GM18907 (cell line): ENCODE data around the gene RTEL1.
A peak's percentile ranks its signal among the peaks of the same experiment; 100 is the strongest.
"Not testable (repeated sequence)": the region's sequence is repeated elsewhere in the genome, so short reads cannot be mapped to it uniquely, and the experiment has no call there.

Source experiments
- ATAC-seq: cut with Tn5 transposase; IDR thresholded peaks from one replicate; pipeline ENCODE4 v1.9.1; 2021; ENCODE audit warnings: mild to moderate bottlenecking, moderate library complexity; ENCODE audit not compliant: unreplicated experiment

RTEL1 gene

GRCh38 chr20:63650486-63650885 is 7.6 kb upstream of the RTEL1 start:
- not testable (repeated sequence) for ATAC-seq

GRCh38 chr20:63651942-63652191 is 6.2 kb upstream of the RTEL1 start:
- no peak for ATAC-seq

GRCh38 chr20:63652192-63652980 is 5.7 kb upstream of the RTEL1 start:
- no peak for ATAC-seq

- ATAC-seq = no peak
Observed at GRCh38 chr20:63653041-63653973, 4.8 kb upstream of the RTEL1 start, which contains the start of gene STMN3. Gene STMN3, minus strand, starts transcription at chr20:63653424. Its CDS starts 79 bp downstream, at chr20:63653345.

- no peak for ATAC-seq
Observed at GRCh38 chr20:63653974-63654668, 4.0 kb upstream of the RTEL1 start.

GRCh38 chr20:63655249-63655648 is 2.9 kb upstream of the RTEL1 start:
- ATAC-seq = no peak

GRCh38 chr20:63656451-63656850 is 1.7 kb upstream of the RTEL1 start:
- no peak for ATAC-seq

GRCh38 chr20:63657260-63657936 is 714 bp upstream of the RTEL1 start:
- peak; percentile 2 for ATAC-seq

GRCh38 chr20:63658749-63659187 is 656 bp downstream of the RTEL1 start:
- peak; percentile 26 for ATAC-seq

GRCh38 chr20:63659370-63659769 is 1.3 kb downstream of the RTEL1 start:
- ATAC-seq = no peak

GRCh38 chr20:63660174-63660573 is 2.1 kb downstream of the RTEL1 start:
- ATAC-seq = not testable (repeated sequence)

- ATAC-seq = no peak
Observed at GRCh38 chr20:63660622-63661021, 2.5 kb downstream of the RTEL1 start.

GRCh38 chr20:63661108-63661507 is 3.0 kb downstream of the RTEL1 start:
- no peak for ATAC-seq

- ATAC-seq = no peak
Observed at GRCh38 chr20:63661959-63662812, 4.1 kb downstream of the RTEL1 start.

- no peak for ATAC-seq
Observed at GRCh38 chr20:63662813-63663189, 4.7 kb downstream of the RTEL1 start.

GRCh38 chr20:63663332-63664066 is 5.4 kb downstream of the RTEL1 start:
- ATAC-seq = no peak

GRCh38 chr20:63664143-63664851 is 6.2 kb downstream of the RTEL1 start:
- ATAC-seq = no peak

- no peak for ATAC-seq
Observed at GRCh38 chr20:63664861-63665594, 6.9 kb downstream of the RTEL1 start.
